ENCODE data around the gene UNK.

DNA sequence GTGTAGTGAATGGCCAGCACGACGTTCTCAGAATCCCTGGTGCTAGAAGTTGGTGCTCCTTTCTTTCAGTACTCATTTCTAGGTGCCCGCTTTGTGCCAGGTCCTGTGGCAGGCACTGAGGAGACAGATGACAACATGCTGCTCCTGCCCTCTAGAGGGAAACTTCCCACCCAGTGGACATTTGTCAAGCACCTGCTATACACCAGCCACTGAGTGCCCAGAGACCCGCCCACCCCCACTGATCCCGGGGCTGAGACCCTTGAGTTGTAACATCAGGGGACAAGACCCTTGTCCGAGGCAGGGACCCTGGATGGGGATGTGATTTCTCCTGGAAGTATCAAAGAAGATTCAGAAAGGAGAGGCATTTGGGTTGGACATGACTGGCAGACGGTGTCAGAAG is 34.5 kb downstream of the UNK start:
- TF ChIP-seq CTCF (IDR thresholded peaks at IDR 0.05) (no peak), POLR2AphosphoS5 (IDR thresholded peaks at IDR 0.05; ENCODE audit: low read depth, low read length) (no peak)

All from Panc1 (cell line).